ENCODE results near the gene HNRNPM.

DNA sequence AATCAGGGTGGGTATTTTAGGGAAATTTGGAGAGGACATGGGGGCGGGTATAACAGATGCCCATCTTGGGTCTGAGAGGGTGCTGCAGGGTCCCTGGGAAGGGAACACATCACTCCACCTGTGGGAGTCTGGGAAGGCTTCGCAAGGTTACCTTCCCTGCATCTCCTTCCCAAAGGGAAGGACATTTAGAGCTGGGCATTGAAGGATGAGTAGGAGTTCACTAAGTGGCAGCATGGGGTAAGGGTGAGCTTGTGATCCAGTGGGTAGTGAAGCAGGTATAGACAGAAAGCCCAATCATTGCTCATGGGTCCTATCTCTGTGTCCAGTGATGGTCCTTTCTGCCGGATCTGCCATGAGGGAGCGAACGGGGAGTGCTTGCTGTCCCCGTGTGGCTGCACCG lies 18.5 kb upstream of the HNRNPM start:
- TF ChIP-seq EZH2 (IDR thresholded peaks at IDR 0.05; ENCODE audit: borderline replicate concordance, low read depth, low read length, severe bottlenecking) (no peak), CTCF (IDR thresholded peaks at IDR 0.05; ENCODE audit: borderline replicate concordance, extremely low read depth, low read length, poor library complexity, severe bottlenecking) (no peak)
